Choroid plexus epithelial cell (primary cell): ENCODE data around the gene C10orf143.

Source experiments
- DNase-seq: peaks from one replicate; pipeline ENCODE4 v3.0.0-alpha.2; 2010; ENCODE audit warnings: low read depth
- H3K4me3 ChIP-seq: 2 replicates; pipeline ENCODE4 v1.5.1; 2011; ENCODE audit warnings: low read depth, mild to moderate bottlenecking, control low read depth, low read length, moderate library complexity
- TF ChIP-seq, protein P1 (sequence below): conservative IDR thresholded peaks from 2 replicates; pipeline ENCODE4 v1.5.1; 2011; ENCODE audit warnings: low read depth, mild to moderate bottlenecking, control low read depth, inconsistent platforms, low read length, moderate library complexity

Gene C10orf143

DNA sequence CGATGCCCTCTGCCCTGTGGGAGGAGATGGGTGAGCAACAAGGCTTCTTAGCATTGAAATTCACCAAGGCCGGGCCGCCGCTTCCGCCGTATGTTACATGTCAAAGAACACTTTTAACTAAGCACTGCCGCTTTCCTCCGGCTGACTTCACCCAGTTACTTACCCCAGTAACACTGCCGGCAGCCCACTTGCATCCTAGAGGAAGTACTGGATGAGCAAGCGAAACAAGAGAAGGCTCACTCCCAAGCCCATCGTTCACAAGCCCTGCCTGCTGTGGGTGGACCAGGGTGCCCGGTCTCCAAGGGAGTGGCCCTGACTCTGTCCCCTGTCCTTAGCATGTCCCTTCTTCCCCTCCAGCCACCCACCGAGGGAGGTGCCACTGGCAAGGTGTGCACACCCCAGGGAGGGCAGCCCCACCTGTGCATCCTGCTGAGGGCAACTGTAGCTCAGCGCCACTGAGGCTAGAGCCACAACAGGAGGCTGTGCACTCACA is 73.4 kb downstream of the C10orf143 start:
- H3K4me3 ChIP-seq, result no peak overlapping the region
- DNase-seq, result no peak
- TF ChIP-seq, protein P1, sequence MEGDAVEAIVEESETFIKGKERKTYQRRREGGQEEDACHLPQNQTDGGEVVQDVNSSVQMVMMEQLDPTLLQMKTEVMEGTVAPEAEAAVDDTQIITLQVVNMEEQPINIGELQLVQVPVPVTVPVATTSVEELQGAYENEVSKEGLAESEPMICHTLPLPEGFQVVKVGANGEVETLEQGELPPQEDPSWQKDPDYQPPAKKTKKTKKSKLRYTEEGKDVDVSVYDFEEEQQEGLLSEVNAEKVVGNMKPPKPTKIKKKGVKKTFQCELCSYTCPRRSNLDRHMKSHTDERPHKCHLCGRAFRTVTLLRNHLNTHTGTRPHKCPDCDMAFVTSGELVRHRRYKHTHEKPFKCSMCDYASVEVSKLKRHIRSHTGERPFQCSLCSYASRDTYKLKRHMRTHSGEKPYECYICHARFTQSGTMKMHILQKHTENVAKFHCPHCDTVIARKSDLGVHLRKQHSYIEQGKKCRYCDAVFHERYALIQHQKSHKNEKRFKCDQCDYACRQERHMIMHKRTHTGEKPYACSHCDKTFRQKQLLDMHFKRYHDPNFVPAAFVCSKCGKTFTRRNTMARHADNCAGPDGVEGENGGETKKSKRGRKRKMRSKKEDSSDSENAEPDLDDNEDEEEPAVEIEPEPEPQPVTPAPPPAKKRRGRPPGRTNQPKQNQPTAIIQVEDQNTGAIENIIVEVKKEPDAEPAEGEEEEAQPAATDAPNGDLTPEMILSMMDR, result no peak

DNA sequence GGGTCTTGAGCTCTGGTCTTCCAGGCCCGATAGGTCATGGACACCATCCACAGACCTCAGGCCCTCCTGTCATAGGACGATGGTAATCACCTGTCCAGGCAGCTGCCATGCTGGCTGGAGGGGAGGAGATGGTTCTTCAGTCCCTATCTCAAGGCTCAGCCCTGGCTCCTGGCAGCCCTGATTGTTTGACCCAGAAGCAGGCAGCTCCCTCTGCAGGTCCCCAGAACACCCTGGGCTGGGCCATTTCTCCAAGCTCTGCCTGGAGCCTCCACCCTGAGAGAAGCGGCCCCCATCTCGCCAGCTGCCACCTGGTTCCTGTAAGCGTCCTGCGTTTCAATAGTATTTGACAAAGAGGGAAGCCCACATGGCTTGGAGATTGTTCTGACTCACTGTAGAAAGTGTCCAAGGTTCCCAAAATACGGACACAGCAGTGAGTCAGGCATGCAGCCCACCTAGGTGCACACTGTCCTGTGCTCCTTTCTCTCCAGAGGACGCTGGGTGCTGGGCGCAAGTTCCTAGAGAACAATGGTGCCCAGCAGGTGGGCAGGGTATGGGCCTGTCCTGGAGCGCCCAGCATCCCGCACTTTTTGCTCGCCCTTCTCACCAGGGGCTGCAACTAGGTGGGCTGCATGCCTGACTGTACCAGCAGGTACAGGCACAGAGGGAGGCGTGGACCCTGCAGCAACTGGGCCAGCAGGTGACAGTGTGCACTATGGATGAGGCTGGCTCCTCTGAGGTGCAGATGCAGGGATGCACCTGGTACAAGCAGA is 74.1 kb downstream of the C10orf143 start:
- TF ChIP-seq, protein P1, result no peak
- H3K4me3 ChIP-seq, result no peak overlapping the region
- no peak for DNase-seq

DNA sequence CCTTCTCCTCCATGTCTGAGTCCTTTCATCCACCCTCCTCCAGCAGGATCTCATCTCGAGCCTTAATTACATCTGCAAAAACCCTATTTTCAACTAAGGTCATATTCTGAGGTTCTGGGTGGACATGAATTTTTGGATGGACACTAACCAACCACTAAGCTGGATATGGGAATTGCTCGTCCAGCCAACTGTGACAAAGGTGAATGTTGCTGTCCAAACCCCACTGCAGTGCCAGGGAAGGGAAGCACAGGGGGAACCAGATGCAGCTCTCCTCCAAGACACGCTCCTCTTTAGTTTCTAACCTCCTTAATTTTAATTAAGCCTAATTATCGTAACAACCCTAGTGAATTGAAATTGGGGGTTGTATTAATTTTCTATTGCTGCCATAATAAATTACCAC is 81.4 kb downstream of the C10orf143 start:
- TF ChIP-seq, protein P1, result no peak
- DNase-seq, result no peak
- no peak overlapping the region for H3K4me3 ChIP-seq

- H3K4me3 ChIP-seq, result no peak overlapping the region
- no peak for DNase-seq
- TF ChIP-seq, protein P1, result no peak
Measured at GRCh38 chr10:130028465-130028819, 82.2 kb downstream of the C10orf143 start.

DNA sequence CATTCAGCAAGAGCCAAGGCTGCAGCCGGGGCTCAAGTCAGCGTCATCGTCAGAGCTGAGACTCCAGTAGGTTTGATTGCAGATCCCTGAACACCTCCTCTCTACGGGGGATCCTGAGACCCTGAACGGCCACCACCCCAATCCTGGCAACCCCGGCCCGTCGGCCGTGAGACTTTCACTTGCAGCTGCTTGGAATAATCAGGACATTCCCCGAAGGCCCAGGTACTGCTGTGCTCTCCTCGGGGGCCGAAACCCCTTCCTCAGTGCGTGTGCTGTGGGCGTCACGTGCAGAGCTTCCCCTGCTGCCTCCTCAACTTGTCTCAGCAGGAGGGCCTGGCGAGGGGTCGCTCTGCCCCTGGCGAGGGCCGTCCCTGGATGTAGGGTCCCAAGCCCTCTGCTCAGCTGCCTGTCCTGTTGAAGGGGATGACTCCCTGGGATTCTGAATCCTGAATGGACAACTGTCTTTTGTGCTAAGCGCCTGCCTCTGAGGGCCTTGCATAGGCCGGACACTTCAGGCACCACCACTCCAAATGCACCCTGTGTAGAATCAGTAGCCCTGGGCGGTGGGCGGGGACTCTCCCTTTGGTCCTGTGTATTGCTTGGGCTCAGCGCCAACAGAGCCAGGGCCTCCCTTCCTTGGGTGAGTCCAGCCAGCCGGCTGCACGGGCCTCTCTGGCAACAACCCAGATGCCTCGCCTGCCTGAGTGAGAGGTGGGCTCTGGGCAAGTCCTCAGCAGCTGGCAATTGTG is 82.7 kb downstream of the C10orf143 start:
- DNase-seq, result no peak
- H3K4me3 ChIP-seq, result no peak overlapping the region
- TF ChIP-seq, protein P1, result no peak

- no peak for DNase-seq
- TF ChIP-seq, protein P1, result no peak
Measured at GRCh38 chr10:130026670-130027456, 83.8 kb downstream of the C10orf143 start.

More at GRCh38 chr10:130026670-130027456, 83.8 kb downstream of the C10orf143 start:
- no peak overlapping the region for H3K4me3 ChIP-seq
